Stimulated activated CD8-positive, alpha-beta memory T cell treated with anti-CD3 and anti-CD28 coated beads, Interleukin-15, amount 100 ng/mL, for 1 hour (primary cell): ENCODE measurements around the gene MROH2A.
"Not testable (repeated sequence)": the region's sequence is repeated elsewhere in the genome, so short reads cannot be mapped to it uniquely, and the experiment has no call there.

Experiments
- DNase-seq: peaks from one replicate; pipeline ENCODE4 v3.0.0-alpha.2; 2020; ENCODE audit warnings: low read depth

Gene MROH2A, protein sequence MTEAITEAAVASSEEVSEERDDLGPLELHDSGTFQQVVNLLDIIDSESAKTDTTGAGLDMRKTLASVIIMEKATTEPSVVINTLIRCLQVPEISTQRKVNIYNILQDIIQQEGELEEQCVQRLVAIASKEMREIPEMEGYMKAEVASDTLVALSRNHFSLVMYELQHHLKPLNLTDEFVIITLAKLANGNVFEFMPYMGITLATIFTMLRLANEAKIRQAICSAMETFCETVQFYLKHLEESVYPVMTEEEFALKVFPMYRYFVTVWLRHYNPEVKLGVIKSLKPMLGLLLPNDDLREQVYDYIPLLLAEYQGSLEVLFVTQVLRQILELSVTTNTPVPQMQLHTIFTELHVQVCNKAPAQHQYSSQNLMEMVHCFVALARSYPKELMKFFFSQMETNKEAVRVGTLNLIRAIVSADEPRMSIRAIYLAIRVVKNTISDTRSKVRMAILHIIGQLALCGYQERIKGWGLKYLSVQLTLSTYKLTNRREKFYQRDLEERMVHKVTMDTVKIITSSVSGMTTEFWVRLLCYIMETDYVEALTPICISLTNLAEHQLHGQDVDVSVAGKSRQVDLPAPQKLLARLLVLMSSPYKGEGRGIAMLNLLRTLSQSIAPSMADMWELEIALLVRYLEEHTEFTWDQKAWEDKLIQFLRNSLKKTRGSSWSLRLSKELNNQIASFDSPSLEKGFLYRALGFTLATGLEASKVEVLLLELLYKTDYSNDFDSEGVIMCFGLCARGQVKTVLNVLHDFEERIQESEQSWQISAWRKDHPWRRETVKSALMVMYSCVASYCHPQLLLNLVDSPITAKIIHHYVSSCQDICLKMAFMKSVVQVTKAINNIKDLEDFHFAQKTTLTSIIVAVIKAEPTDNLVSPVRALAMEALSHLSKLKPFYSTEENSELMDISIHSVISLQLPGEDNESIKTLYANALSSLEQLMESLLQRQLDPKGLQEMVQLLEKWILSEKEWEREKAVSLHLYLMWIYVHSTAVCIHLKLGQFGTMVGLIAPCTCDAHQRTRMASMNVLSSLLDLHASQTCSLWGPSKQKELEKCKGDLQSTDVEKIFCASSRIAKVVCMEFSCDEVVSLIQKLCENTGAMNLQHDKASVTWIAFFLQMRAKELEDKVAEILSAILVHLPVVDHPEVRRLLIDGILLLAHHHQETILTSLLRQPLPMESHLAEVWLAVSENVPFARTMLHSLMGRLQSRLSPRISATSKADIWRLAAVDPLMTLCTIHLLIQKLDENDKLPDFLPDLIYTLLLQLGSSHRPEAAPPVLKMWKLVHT (N-terminal part only)

DNA sequence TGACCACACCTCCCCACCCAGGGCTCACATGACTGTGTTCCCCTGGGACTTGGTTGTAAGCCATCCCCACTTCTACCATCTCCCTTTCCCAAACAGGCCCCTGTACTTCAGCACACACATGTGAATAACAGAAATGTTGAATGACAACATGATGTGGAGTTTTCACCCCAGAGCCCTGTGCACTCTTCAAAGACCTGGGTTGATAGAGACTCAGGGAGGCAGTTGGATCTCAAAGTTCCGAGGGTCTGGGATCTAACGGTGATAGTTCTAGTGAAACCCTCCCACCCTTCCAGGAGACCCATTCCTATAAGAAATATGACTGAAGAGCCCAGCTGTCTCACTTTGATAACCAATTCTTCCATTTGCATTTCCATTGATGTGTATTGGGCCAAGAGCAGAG lies at the start of gene MROH2A:
MROH2A (plus strand) TSS at position 301 of the 400 bp plus-strand sequence. CDS start 1,029 bp downstream, outside the sequence.
- DNase-seq: no peak

DNA sequence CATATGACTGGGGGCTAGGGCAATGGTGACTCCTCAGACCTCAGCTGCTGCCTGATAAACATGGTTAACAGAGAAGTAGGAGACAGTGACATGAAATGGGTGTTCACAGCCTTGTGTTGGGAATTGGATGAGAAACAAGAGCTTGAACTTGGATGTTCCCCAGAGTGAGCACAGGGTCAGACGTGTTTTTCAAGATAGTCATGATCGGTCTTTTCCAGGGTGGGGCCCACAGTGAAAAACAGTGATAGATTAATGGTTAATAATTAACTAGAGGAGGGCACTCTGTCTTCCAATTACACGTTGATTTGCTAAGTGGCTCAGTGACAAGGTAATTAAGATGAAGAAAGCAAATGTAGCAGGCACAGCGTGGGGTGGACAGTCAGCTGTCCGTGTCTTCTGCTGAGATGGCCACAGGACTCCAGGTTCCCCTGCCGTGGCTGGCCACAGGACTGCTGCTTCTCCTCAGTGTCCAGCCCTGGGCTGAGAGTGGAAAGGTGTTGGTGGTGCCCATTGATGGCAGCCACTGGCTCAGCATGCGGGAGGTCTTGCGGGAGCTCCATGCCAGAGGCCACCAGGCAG lies 49.3 kb upstream of the MROH2A start, which contains the start of gene UGT1A3:
UGT1A3 (plus strand) TSS at position 320 of the 579 bp plus-strand sequence; CDS start at position 405, 85 bp downstream.
- no peak for DNase-seq

DNA sequence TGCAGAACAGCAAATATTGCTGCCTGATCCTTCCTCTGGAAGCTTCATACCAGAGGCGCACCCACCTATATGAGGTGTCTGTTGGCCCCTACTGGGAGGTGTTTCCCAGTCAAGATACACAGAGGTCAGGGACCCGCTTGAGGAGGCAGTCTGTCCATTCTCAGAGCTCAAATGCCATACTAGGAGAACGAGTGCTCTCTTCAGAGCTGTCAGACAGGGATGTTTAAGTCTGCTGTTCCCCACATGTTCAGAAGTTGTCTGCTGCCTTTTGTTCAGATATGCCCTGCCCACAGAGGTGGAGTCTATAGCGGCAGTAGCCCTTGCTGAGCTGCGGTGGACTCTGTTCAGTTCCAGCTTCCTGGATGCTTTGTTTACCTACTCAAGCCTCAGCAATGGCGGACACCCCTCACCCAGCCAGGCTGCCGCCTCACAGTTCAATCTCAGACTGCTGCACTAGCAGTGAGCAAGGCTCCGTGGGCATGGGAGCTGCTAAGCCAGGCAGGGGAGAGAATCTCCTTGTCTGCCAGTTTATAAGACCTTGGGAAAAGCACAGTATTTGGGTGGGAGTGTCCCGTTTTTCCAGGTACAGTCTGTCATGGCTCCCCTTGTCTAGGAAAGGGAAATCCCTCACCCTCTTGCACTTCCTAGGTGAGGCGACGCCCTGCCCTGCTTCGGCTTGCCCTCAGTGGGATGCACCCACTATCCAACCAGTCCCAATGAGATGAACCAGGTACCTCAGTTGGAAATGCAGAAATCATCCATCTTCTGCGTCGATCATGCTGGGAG lies 41.1 kb upstream of the MROH2A start:
- not testable (repeated sequence) for DNase-seq

DNA sequence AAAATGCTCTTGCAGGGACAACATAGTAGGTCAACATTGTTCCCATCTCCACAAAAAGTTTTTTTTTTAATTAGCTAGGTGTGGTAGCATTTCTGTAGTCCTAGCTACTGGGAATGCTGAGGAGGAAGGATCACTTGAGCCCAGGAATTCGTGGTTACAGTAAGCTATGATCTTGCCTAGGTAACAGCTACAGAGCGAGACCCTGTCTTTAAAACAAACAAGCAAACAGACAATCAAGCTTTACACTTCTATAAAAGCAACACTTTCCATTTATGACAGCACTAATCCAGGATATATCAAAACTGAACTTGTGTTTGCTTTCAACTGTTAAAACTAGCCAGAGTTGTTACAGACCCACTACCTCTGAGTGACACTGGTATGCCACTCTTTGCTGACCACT lies 37.3 kb upstream of the MROH2A start:
- DNase-seq: no peak

DNA sequence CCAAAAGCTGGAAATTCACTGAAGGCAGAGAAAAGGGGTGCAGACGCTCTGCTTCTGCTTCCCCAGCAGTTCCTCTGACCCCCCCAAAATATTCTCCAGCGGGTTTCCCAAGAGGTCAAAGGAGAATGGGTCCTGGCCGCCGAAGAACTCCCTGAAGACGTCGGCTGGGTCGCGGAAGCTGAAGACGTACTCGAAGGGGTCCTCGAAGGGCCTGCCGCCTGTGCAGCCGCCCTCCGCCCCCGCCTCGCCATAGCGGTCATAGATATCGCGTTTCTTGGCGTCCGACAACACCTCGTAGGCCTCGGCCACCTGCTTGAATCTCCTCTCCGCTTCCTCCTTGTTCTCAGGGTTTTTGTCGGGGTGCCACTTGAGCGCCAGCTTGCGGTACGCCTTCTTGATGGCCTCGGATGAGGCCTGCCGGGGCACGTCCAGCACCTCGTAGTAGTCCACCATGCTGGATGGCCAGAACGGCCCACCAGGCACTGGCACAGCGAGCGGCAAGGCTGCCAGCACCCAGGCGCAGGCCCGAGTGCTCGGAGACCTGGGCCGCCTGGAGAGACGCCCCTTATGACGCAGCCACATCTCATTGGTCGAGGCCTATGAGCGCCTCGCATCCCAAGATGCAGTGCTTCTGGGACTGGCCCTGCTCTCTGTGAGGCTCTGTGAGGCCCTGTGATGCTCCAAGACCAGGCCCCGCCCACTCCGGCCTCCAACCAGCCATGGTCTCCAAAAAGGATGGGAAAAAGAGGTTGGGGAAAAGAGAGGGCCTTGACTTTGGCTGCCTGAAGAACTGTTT lies 34.5 kb upstream of the MROH2A start:
- no peak for DNase-seq

DNA sequence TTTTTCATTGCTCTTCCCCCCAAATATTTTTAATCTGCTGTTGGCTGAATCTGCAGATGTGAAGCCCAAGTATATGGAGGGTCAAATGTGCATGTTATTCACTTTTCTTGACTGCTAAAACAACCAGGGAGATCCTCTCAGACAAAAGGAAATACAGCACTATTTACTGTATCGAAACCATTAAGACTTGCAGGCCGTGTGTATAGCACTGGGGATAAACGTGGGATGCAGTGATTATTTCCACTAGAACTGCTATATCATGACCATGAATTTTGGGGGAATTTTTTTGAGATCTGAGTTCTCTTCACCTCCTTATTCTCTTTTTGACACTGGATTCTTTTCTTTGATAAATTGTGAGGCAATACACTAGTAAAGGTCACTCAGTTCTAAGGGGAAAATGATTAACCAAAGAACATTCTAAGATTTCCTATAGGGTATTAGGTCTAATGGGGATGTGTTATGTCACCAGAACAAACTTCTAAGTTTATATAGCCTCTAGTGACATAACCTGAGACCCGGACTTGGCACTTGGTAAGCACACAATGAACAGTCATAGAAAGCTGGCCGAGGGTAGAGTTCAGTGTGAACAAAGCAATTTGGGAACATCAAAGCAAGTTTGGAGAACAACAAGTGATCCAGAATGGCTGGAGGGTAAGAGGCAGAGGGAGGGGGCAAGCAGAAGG lies 32.9 kb upstream of the MROH2A start:
- DNase-seq: no peak

DNA sequence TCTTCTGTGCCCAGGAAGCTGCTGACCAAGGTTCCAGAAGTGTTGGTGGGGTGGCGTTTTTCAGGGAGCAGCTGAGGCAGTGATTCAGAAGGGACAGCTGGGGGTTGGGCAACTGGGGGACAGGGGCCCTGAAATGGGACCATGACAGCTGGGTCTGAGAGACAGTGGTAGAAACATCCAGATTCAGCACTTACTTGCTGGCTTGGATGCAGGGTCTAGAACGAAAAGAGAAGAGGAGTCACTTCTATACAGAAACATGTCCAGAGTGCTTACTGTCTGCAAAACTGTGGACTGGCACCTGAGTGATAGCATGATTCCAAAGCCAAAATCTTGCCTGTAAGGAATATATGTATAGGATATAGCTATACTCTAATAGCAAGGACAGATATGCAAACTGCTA lies 32.3 kb upstream of the MROH2A start:
- not testable (repeated sequence) for DNase-seq

DNA sequence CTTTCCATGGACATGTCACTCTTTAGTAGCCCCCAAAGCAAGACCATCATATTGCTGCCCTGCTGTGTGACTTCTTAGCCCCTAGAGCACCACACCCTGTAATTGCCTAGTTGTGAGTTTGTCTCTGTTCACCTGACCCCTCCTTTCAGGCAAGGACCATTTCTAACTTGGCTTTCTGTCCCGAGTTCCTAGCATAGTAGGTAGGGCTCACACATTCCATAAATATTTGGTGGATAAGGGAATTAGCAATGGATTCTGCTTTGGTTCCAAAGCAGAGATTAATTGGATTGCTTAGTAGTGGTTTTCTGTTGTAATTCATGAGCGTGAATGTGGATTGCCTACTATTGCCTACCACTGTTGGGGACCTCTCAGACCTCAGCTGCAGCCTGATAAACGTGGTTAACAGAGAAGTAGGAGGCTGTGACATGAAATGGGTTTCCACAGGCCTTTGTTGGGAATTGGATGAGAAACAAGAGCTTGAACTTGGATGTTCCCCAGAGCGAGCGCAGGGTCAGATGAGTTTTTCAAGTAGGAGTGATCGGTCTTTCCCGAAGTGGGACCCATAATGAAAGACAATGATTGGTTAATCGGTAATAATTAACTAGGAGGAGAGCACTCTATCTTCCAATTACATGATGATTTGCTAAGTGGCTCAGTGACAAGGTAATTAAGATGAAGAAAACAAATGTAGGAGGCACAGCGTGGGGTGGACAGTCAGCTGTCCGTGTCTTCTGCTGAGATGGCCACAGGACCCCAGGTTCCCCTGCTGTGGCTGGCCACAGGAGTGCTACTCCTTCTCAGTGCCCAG lies 31.5 kb upstream of the MROH2A start:
- no peak for DNase-seq

DNA sequence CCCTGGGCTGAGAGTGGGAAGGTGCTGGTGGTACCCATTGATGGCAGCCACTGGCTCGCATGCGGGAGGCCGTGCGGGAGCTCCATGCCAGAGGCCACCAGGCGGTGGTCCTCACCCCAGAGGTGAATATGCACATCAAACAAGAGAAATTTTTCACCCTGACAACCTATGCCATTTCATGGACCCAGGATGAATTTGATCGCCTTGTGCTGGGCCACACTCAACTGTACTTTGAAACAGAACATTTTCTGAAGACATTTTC lies 30.9 kb upstream of the MROH2A start:
- DNase-seq: no peak

DNA sequence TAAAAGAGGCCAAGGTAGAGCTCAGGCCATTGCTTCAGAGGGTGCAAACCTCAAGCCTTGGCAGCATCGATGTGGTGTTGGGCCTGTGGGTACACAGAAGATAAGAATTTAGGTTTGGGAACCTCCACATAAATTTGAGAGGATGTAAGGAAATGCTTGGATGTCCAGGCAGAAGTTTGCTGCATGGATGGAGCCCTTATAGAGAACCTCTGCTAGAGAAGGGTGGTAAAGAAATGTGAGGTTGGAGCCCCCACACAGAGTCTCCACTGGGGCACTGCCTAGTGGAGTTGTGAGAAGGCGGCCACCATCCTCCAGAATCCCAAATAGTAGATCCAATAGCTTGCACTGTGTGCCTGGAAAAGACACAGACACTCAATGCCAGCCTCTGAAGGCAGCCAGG lies 27.4 kb upstream of the MROH2A start:
- not testable (repeated sequence) for DNase-seq

DNA sequence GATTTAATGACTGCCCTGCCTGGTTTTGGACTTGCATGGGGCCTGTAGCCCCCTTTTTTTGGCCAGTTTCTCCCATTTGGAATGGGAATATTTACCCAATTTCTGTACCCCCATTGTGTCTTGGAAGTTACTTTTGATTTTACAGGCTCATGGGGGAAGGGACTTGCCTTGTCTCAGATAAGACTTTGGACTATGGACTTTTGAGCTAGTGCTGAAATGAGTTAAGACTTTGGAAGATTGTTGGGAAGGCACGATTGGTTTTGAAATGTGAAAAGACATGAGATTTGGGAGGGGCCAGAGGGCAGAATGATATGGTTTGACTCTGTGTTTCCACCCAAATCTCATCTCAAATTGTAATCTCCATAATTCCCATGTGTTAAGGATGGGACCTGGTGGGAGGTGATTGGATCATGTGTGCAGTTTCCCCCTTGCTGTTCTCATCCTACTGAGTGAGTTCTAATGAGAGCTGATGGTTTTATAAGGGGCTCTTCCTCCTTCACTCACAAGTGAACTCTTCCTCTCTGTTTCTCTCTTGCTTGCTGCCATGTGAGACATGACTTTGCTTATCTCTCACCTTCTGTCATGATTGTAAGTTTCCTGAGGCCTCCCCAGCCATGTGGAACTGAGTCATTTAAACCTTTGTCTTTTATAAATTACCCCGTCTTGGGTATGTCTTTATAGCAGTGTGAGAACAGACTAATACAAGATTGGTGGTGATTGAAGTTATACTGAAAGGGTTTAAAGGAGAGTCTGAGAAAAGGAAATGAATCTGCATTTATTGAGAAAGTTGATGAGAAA lies 26.7 kb upstream of the MROH2A start:
- not testable (repeated sequence) for DNase-seq

DNA sequence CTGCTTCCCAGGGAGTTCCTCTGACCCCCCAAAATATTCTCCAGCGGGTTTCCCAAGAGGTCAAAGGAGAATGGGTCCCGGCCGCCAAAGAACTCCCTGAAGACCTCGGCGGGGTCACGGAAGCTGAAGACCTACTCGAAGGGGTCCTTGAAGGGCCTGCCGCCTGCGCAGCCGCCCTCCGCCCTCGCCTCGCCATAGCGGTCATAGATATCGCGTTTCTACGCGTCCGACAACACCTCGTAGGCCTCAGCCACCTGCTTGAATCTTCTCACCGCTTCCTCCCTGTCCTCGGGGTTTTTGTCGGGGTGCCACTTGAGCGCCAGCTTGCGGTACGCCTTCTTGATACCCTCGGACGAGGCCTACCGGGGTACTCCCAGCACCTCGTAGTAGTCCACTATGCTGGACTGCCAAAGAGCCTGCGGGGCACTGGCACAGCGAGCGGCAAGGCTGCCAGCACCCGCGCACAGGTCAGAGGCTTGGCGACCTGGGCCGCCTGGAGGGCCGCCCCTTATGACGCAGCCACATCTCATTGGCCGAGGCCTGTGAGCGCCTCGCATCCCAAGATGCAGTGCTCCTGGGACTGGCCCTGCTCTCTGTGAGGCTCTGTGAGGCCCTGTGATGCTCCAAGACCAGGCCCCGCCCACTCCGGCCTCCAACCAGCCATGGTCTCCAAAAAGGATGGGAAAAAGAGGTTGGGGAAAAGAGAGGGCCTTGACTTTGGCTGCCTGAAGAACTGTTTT lies 23.1 kb upstream of the MROH2A start:
- no peak for DNase-seq

DNA sequence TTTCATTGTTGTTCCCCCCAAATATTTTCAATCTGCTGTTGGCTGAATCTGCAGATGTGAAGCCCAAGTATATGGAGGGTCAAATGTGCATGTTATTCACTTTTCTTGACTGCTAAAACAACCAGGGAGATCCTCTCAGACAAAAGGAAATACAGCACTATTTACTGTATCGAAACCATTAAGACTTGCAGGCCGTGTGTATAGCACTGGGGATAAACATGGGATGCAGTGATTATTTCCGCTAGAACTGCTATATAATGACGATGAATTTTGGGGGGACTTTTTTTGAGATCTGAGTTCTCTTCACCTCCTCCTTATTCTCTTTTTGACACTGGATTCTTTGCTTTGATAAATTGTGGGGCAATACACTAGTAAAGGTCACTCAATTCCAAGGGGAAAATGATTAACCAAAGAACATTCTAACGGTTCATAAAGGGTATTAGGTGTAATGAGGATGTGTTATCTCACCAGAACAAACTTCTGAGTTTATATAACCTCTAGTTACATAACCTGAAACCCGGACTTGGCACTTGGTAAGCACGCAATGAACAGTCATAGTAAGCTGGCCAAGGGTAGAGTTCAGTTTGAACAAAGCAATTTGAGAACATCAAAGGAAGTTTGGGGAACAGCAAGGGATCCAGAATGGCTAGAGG lies 21.6 kb upstream of the MROH2A start:
- no peak for DNase-seq

DNA sequence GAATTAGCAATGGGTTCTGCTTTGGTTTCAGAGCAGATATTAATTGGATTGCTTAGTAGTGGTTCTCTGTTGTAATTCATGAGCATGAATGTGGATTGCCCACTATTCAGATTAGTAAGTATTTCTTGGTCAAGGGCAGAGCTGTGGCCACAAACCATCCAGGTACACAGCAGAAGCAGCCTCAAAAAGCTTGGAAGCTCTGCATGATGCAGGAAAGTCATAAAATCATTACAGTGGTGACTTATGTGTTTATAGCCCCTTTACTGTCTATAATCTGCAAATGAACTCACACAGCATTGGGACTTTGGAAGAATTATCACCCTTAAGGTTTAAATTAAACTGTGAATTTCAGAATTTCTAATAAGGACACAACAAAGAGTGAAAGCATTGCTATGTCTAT lies 20.0 kb upstream of the MROH2A start:
- no peak for DNase-seq

DNA sequence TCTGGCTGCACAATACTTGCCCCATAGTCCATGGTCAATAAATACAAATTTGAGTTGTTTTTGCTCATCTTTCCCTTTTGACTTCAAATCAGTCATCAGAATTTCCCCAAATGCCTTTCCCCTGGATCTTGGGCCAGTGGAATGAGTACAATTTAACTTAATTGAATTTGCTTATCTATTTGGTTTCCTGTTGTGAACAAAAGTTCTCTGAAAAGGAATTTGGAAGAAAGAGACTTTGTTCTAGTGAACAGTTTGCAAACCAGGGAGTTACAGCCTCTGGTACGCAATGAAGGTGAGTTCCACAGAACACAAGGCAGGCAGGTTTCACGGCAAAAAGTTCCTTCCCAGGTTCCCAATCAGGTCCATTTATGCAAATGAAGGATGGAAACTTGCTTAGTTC lies 19.3 kb upstream of the MROH2A start:
- no peak for DNase-seq

DNA sequence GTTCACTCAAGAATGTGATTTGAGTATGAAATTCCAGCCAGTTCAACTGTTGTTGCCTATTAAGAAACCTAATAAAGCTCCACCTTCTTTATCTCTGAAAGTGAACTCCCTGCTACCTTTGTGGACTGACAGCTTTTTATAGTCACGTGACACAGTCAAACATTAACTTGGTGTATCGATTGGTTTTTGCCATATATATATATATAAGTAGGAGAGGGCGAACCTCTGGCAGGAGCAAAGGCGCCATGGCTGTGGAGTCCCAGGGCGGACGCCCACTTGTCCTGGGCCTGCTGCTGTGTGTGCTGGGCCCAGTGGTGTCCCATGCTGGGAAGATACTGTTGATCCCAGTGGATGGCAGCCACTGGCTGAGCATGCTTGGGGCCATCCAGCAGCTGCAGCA lies 18.1 kb upstream of the MROH2A start, which contains the start of gene UGT1A1:
UGT1A1 (plus strand) TSS at position 228 of the 400 bp plus-strand sequence; CDS start at position 246, 18 bp downstream.
- no peak for DNase-seq
